Head of caudate nucleus (tissue), 42 donors: ENCODE data around the gene KRTAP10-11.
"Not testable (repeated sequence)": the region's sequence is repeated elsewhere in the genome, so short reads cannot be mapped to it uniquely, and the experiment has no call there.

Source experiments
- DNase-seq, 42 donors: peaks; one replicate each; pipeline versions ENCODE4 v3.0.0 to v3.0.0-alpha.2; 2020 to 2021; ENCODE audit warnings: mixed read lengths in 7 of 42
- intact Hi-C: fragments of 100-400 bp; cut with DNase I; formaldehyde crosslinking; loops from one replicate; pipeline ENCODE4 v1.15.0; 2022

KRTAP10-11 gene

GRCh38 chr21:44613386-44614155, 32.6 kb upstream of the KRTAP10-11 start:
- intact Hi-C loops = no loop called here
- no peak for DNase-seq

- DNase-seq = no peak
- intact Hi-C loops = no loop called here
Measured at GRCh38 chr21:44614161-44614631, 32.0 kb upstream of the KRTAP10-11 start.

DNA sequence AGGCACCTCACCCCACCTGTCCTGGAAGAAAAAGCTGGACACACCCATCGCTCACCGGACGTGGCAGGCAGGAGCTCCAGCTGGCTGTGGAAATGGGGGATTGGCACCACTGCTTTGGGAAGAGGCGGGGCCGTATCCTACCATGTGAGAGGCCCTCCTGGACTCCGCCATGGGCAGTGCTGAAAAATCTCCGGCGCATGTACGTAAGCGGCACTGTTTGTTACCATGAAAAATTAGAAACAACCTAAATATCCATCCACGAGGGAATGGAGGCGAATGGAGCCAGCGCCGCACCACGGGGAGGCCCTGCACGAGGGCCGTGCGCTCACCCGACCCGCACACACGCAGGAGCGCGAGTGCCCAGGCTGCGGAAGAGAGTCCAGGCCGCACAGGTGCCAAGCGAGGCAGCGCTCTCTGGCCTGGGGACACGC, 31.2 kb upstream of the KRTAP10-11 start:
- intact Hi-C loops = no loop called here
- DNase-seq = no peak

GRCh38 chr21:44615466-44615865, 30.7 kb upstream of the KRTAP10-11 start:
- intact Hi-C loops = no loop called here
- DNase-seq = no peak

GRCh38 chr21:44615911-44616590, 30.2 kb upstream of the KRTAP10-11 start:
- no peak for DNase-seq
- intact Hi-C loops = no loop called here

GRCh38 chr21:44616591-44616926, 29.7 kb upstream of the KRTAP10-11 start:
- no peak for DNase-seq
- intact Hi-C loops = no loop called here

- intact Hi-C loops = no loop called here
- DNase-seq = no peak
Measured at GRCh38 chr21:44617071-44617501, 29.1 kb upstream of the KRTAP10-11 start.

GRCh38 chr21:44618504-44618903, 27.7 kb upstream of the KRTAP10-11 start:
- DNase-seq = peak in 11 of 42 donors; percentile 6 to 45 (median 20)

DNA sequence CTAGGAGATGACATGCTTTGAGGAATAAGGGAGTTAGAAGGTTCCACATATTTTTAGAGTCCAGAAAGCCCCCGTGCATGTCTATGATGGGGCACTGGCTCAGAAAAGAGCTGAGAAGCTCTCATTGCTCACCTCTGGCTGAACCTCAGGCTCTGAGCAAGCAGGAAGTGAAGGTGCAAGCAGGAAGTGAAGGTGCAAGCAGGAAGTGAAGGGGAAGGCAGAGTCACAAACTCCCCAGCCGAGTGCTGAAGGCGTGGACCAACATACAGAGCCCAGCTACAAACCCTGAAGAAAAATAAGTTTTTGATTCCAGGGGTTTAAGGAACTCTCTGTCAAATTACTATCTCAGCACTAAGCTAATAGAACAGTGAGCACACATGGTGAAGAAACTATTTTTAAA, 27.3 kb upstream of the KRTAP10-11 start:
- no peak for DNase-seq
- intact Hi-C loops = no loop called here

More at GRCh38 chr21:44618504-44618903, 27.7 kb upstream of the KRTAP10-11 start:
- intact Hi-C loops = no loop called here

- DNase-seq = no peak
- intact Hi-C loops = no loop called here
Measured at GRCh38 chr21:44619886-44620285, 26.3 kb upstream of the KRTAP10-11 start.

DNA sequence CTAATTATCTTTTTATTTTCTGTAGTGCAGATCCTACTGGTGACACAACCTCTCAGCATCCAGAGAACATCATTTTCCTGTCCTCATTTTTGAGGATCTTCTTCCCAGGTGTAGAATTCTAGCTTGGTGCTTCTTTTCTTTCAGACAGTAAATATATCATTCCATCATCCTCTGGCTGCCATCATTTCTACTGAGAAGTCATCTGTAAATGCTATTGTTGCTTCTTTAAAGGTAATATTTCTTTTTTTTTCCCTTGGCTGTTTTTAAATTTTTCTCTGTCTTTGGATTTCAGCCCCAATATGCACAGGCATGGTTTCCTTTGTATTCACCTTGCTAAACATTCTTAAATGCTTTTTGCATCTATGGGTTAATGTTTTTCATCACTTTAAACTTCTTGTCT, 22.6 kb upstream of the KRTAP10-11 start:
- DNase-seq = no peak
- intact Hi-C loops = no loop called here

DNA sequence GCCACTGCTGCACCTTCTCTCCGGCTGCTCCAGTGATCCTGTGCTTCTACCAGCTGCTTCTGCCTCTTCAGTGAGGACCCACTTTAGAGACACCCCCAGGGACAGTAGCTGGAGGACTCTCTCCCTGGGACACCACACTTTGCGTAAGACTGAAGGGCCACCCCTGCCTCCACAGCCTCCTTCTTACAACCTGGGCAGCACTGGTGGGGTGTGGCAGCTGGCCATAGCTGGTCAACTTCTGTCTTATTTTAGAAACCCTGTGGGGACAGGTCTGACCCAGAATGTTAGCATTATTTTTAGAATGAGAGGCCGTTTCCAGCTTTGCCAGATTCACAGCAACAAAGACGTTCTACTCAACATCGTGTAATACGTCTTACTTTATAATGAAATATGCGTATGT, 20.5 kb upstream of the KRTAP10-11 start:
- no peak for DNase-seq
- intact Hi-C loops = no loop called here

DNA sequence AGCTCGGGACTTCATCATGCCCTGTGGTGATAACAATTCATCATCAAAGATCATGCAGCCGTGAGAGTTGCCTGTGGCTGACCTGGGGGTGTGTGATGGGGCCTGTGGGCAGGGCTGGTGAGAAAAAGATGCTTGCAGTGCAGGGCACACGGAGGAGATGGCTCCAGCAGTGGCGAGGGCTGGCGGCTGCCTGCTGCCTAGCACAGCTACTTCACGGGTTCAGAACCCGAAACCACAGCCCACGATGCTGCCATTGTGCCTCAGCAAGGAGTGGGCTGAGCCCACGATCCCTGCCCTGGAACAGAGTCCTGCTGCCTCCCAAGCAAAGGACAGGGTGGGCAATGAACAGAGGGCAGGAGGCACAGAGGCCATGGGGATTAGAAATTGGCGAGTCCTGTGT, 20.0 kb upstream of the KRTAP10-11 start:
- DNase-seq = no peak
- intact Hi-C loops = no loop called here

DNA sequence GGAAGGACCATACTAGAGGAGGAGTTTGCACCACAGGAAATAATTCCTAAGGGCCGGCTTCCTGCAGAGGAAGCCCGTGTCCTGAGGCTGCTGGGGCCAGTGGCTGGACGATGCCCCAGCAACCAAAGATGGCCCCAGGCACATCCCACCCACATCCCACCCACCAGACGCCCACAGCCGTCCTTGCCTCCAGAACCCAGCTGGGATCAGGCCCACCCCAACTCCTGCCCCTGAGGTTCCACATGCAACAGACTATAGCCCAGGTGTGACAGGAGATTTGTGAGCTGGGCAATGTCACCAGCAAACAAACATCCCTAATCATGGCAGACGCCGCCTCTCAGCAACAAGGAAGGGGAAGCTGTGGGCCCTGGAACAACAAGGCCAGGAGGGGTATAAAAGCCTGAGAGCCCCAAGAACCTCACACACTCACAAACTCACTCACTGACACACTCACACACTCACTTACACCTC, 19.5 kb upstream of the KRTAP10-11 start, which contains the start of gene KRTAP10-9:
Gene KRTAP10-9 (plus strand): TSS at position 421 of the 471 bp plus-strand sequence. CDS start 79 bp downstream, outside the sequence.
- DNase-seq = no peak
- intact Hi-C loops = no loop called here

DNA sequence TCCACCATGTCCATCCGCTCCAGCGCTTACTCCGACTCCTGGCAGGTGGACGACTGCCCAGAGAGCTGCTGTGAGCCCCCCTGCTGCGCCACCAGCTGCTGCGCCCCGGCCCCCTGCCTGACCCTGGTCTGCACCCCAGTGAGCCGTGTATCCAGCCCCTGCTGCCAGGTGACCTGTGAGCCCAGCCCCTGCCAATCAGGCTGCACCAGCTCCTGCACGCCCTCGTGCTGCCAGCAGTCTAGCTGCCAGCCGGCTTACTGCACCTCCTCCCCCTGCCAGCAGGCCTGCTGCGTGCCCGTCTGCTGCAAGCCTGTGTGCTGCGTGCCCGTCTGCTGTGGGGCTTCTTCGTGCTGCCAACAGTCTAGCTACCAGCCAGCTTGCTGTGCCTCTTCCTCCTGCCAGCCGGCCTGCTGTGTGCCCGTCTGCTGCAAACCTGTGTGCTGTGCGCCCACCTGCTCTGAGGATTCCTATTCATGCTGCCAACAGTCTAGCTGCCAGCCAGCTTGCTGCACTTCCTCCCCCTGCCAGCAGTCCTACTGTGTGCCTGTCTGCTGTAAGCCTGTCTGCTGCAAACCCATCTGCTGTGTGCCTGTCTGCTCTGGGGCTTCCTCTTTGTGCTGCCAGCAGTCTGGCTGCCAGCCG, 18.9 kb upstream of the KRTAP10-11 start:
- DNase-seq, intact Hi-C loops: not testable (repeated sequence)

DNA sequence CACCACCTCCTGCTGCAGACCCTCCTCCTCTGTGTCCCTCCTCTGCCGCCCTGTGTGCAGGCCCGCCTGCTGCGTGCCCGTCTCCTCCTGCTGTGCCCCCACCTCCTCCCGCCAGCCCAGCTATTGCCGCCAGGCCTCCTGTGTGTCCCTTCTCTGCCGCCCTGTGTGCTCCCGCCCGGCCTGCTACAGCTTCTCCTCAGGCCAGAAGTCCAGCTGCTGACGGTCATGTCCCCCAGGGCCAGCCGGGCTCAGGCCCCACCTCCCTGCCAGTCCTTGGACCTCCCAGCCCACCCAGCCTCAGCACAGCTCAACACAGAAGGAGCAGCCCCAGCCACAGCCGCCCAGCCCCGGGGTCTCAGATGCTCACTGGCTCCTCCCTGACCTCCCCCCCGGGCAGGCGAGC, 18.4 kb upstream of the KRTAP10-11 start:
- DNase-seq, intact Hi-C loops: not testable (repeated sequence)

DNA sequence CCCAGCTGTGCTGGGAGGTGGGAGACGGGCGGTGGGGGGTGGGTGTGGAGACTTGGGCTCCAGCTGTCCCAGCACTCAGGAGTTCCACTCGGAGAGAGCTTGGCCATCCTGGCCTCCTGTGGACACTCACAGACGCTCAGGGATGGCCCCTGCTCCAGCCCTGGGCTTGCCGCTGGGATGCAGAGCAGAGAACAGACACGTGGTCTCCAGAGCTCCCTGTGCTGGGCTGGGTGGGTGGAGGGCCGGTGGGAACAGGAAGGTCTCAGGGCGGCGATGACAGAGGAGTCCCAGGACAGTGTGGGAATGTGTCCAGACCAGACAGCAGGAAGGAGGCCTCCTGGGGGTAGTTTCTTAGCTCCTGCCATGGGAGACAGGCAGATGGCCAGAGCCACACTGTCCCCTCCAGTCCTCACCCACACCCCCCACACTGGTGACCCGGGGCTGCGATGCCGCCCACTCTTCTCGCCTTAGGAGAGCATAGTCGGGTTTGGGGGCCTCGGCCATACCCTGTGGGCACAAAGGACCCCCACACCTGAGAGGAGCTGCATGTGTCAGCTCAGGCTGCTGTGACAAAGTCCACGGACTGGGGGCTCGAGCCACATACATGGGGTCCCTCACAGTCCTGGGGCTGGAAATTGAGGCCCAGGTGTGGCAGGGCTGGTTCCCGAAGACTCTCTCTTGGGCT, 17.4 kb upstream of the KRTAP10-11 start:
- DNase-seq = no peak
- intact Hi-C loops = no loop called here

DNA sequence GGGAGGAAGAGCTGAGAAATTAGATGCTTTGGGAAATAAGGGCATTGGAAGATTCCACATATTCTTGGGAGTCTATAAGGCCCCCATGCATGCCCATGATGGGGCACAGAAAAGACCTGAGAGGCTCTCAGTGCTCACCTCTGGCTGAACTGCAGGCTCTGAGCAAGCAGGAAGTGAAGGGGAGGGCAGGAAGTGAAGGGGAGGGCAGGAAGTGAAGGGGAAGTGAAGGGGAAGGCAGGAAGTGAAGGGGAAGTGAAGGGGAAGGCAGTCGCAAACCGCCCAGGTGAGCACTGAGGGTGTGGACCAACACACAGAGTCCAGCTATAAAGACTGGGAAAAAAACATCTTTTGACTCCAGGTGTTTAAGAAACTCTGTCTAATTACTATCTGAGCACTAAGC, 15.8 kb upstream of the KRTAP10-11 start:
- intact Hi-C loops = no loop called here

GRCh38 chr21:44632067-44632466, 14.1 kb upstream of the KRTAP10-11 start:
- DNase-seq = no peak

More for the DNA sequence above, 15.8 kb upstream of the KRTAP10-11 start:
- DNase-seq = no peak

More at GRCh38 chr21:44632067-44632466, 14.1 kb upstream of the KRTAP10-11 start:
- intact Hi-C loops = no loop called here
